ENCODE data around the gene VMP1. TPM values are rescaled to one million over a fixed set of nuclear protein-coding genes. Genes with fewer than 3 reads are reported as not detected.

VMP1 gene
- total and polyA plus RNA-seq, 2 of the 13 experiments (the other 11 are each of a cell fraction or from before 2014, with no cell fraction given): 186 to 271 TPM

DNA sequence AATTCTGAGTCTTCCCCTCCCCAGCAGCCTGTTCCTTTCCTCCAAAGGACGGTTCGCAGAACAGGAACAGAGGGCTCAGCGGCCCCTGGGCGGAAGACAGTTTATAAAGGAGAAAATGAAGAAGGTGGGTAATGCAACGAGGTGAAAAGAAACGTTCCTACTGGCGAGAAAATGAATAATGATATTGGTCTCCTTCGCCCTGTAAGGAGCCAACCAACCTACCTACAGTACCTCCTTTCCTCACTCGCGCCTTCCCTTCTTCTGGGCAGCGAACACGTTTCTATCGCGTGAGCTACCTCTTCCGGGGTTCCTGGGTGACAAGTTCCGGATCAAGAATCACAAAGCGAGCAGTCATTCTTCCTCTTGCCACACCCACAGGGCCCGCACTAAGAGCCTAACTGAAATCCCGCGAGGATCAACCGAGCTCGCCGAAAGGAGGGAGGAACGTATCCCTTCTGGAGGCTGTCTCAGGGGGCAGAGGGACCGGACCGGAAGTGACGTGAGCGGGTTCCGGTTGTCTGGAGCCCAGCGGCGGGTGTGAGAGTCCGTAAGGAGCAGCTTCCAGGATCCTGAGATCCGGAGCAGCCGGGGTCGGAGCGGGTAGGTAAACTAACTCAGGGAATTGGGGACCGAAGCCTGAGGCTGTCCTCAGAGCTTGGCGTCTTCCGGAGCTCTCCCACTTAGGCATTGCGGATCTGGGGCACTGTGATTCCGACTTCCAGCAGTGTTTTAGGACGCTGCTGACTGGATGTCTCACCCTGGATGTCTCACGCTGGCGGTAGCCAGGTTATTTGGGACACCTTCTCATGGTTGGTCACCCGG lies at the start of gene VMP1, which contains the start of gene PTRH2 (continued):
- TF ChIP-seq TBX2 (CRISPR knock-in tag; IDR thresholded peaks at IDR 0.05; ENCODE audit: borderline replicate concordance) (peak; percentile 48; the same call in 1 of the 2 replicates), ZNF713 (CRISPR knock-in tag; IDR thresholded peaks at IDR 0.05) (no peak), PCBP2 (optimal IDR thresholded peaks at IDR 0.05; ENCODE audit: low read depth, low read length, poor library complexity, severe bottlenecking) (no peak), WIZ (CRISPR knock-in tag; IDR thresholded peaks at IDR 0.05) (peak; percentile 79; the same call in 1 of the 2 replicates), PLRG1 (conservative IDR thresholded peaks at IDR 0.05) (no peak), IKZF4 (CRISPR knock-in tag; IDR thresholded peaks at IDR 0.05; ENCODE audit: borderline replicate concordance, low read depth, not compliant biosample characterization) (no peak), TSC22D2 (CRISPR knock-in tag; IDR thresholded peaks at IDR 0.05; ENCODE audit: borderline replicate concordance) (peak; percentile 78; the same call in 1 of the 2 replicates), TOPORS (CRISPR knock-in tag; IDR thresholded peaks at IDR 0.05) (peak; percentile 81), ZNF577 (CRISPR knock-in tag; IDR thresholded peaks at IDR 0.05; ENCODE audit: borderline replicate concordance, low read depth) (no peak), YEATS4 (CRISPR knock-in tag; IDR thresholded peaks at IDR 0.05; ENCODE audit: borderline replicate concordance) (peak; percentile 94; the same call in 1 of the 2 replicates), ZNF292 (CRISPR knock-in tag; IDR thresholded peaks at IDR 0.05; ENCODE audit: borderline replicate concordance, low read depth) (peak; percentile 77; the same call in 1 of the 2 replicates), ZNF282 (IDR thresholded peaks at IDR 0.05; ENCODE audit: partially characterized antibody) (no peak), ZNF670 (CRISPR knock-in tag; IDR thresholded peaks at IDR 0.05; ENCODE audit: borderline replicate concordance) (no peak), NFE2L2 (IDR thresholded peaks at IDR 0.05; ENCODE audit: low read length) (no peak), KLF15 (CRISPR knock-in tag; IDR thresholded peaks at IDR 0.05; ENCODE audit: borderline replicate concordance) (no peak), ZNF850 (CRISPR knock-in tag; conservative IDR thresholded peaks at IDR 0.05) (0 out of 2 replicates have a peak, but pooled peaks have one; percentile 35), RFXANK (CRISPR knock-in tag; IDR thresholded peaks at IDR 0.05) (0 out of 2 replicates have a peak, but pooled peaks have one; percentile 55), ZNF10 (CRISPR knock-in tag; IDR thresholded peaks at IDR 0.05; ENCODE audit: borderline replicate concordance, low read depth) (no peak)
- TF ChIP-seq, protein P1, sequence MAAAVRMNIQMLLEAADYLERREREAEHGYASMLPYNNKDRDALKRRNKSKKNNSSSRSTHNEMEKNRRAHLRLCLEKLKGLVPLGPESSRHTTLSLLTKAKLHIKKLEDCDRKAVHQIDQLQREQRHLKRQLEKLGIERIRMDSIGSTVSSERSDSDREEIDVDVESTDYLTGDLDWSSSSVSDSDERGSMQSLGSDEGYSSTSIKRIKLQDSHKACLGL (CRISPR knock-in tag; IDR thresholded peaks at IDR 0.05): peak; percentile 83; the same call in 1 of the 2 replicates
- TF ChIP-seq, protein P2, sequence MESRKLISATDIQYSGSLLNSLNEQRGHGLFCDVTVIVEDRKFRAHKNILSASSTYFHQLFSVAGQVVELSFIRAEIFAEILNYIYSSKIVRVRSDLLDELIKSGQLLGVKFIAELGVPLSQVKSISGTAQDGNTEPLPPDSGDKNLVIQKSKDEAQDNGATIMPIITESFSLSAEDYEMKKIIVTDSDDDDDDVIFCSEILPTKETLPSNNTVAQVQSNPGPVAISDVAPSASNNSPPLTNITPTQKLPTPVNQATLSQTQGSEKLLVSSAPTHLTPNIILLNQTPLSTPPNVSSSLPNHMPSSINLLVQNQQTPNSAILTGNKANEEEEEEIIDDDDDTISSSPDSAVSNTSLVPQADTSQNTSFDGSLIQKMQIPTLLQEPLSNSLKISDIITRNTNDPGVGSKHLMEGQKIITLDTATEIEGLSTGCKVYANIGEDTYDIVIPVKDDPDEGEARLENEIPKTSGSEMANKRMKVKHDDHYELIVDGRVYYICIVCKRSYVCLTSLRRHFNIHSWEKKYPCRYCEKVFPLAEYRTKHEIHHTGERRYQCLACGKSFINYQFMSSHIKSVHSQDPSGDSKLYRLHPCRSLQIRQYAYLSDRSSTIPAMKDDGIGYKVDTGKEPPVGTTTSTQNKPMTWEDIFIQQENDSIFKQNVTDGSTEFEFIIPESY (CRISPR knock-in tag; IDR thresholded peaks at IDR 0.05): no peak; the same call in 1 of the 2 replicates
- TF ChIP-seq, protein P3, sequence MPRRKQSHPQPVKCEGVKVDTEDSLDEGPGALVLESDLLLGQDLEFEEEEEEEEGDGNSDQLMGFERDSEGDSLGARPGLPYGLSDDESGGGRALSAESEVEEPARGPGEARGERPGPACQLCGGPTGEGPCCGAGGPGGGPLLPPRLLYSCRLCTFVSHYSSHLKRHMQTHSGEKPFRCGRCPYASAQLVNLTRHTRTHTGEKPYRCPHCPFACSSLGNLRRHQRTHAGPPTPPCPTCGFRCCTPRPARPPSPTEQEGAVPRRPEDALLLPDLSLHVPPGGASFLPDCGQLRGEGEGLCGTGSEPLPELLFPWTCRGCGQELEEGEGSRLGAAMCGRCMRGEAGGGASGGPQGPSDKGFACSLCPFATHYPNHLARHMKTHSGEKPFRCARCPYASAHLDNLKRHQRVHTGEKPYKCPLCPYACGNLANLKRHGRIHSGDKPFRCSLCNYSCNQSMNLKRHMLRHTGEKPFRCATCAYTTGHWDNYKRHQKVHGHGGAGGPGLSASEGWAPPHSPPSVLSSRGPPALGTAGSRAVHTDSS (CRISPR knock-in tag; conservative IDR thresholded peaks at IDR 0.05): no peak
- TF ChIP-seq, protein P4, sequence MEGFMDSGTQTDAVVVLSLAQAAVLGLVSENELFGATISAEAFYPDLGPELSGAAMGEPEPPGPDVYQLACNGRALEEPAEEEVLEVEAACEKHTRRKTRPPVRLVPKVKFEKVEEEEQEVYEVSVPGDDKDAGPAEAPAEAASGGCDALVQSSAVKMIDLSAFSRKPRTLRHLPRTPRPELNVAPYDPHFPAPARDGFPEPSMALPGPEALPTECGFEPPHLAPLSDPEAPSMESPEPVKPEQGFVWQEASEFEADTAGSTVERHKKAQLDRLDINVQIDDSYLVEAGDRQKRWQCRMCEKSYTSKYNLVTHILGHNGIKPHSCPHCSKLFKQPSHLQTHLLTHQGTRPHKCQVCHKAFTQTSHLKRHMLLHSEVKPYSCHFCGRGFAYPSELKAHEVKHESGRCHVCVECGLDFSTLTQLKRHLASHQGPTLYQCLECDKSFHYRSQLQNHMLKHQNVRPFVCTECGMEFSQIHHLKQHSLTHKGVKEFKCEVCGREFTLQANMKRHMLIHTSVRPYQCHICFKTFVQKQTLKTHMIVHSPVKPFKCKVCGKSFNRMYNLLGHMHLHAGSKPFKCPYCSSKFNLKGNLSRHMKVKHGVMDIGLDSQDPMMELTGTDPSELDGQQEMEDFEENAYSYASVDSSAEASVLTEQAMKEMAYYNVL (CRISPR knock-in tag; IDR thresholded peaks at IDR 0.05; ENCODE audit: borderline replicate concordance): peak; percentile 83; the same call in 1 of the 2 replicates
